ENCODE measurements around the gene METAP1. TPM values are rescaled to one million over a fixed set of nuclear protein-coding genes. Genes with fewer than 3 reads are reported as not detected.
"Not testable (repeated sequence)": the region's sequence is repeated elsewhere in the genome, so short reads cannot be mapped to it uniquely, and the experiment has no call there.

The METAP1 gene
- total and polyA plus RNA-seq, 2 of the 4 experiments (the other 2 are of a cell fraction) = 43.7 to 47.9 TPM

GRCh38 chr4:99022566-99022965 lies 27.0 kb downstream of the METAP1 start:
- ATAC-seq (ENCODE audit: low read depth) (no peak), DNase-seq (no peak)
- no peak overlapping the region for H3K4me3 ChIP-seq (ENCODE audit: insufficient read depth, low read depth, low read length)
- CTCF ChIA-PET = no interaction called here
- no CpG with 5 or more reads among the region's 9 CpGs for WGBS, 2 experiments (ENCODE audit: extremely low coverage in 2 of 2, insufficient read length in 1 of 2)
- no peak overlapping the region for H2AK9ac ChIP-seq (replicated peaks; ENCODE audit: low read depth, low read length, poor library complexity)
- no peak overlapping the region for H3K56ac ChIP-seq (ENCODE audit: extremely low read depth, insufficient read depth, low read length)
- no peak overlapping the region for H3K23ac ChIP-seq (ENCODE audit: low read depth, low read length)
- H3K9ac ChIP-seq (ENCODE audit: low read depth, low read length) = no peak overlapping the region
- H3K79me1 ChIP-seq (ENCODE audit: low read depth in 1 of 2, low read length in 2 of 2) = peaks cover 31 to 80% of the 10 kb centered on the region in 2 experiments
- H3K4me1 ChIP-seq (ENCODE audit: control insufficient read depth, insufficient read depth, low read length) = peaks cover 4% of the 10 kb centered on the region; the same call in 1 of the 2 replicates
- peaks cover 3% of the 10 kb centered on the region; the same call in 1 of the 2 replicates for H4K20me1 ChIP-seq (ENCODE audit: insufficient read depth, low read length)
- H3K27ac ChIP-seq (ENCODE audit: insufficient read depth, low read length) = no peak overlapping the region
- intact Hi-C loops (cut with micrococcal nuclease) = no loop called here
- in situ Hi-C loops (cut with MboI; ENCODE audit: low sequenced_read_pairs) = no loop called here
- peak overlapping the region; percentile 39; the same call in 1 of the 2 replicates for H4K91ac ChIP-seq (ENCODE audit: insufficient read depth, low read depth, low read length)
- no peaks in the 10 kb centered on the region for H3K9me1 ChIP-seq (ENCODE audit: insufficient read depth, low read length)
- no peak overlapping the region for H2BK120ac ChIP-seq (ENCODE audit: low read depth, low read length)
- dilution Hi-C loops (cut with HindIII; ENCODE audit: low sequenced_read_pairs, unreplicated experiment) = no loop called here
- POLR2A ChIA-PET (ENCODE audit: unreplicated experiment) = no interaction called here
- no peak overlapping the region for H3K4ac ChIP-seq (ENCODE audit: low read depth, low read length)
- H3K14ac ChIP-seq (replicated peaks; ENCODE audit: low read depth, low read length) = no peak overlapping the region
- H2AK5ac ChIP-seq (ENCODE audit: low read depth, low read length) = no peak overlapping the region
- H2BK15ac ChIP-seq (ENCODE audit: low read depth, low read length) = no peak overlapping the region
- no peaks in the 10 kb centered on the region for H3K27me3 ChIP-seq (ENCODE audit: control insufficient read depth, insufficient read depth, low read length)
- H3K9me3 ChIP-seq (ENCODE audit: control insufficient read depth, insufficient read depth, low read length) = peaks cover 11% of the 10 kb centered on the region
- TF ChIP-seq ELK1 (IDR thresholded peaks at IDR 0.05; ENCODE audit: borderline replicate concordance, low read depth, low read length) (no peak), MAFK (IDR thresholded peaks at IDR 0.05; ENCODE audit: low read depth, low read length) (no peak)
- H2BK20ac ChIP-seq (ENCODE audit: low read depth, low read length) = no peak overlapping the region
- no peak overlapping the region for H2BK5ac ChIP-seq (ENCODE audit: low read depth, low read length, poor library complexity, severe bottlenecking)
- no peak overlapping the region for H2AFZ ChIP-seq (replicated peaks; ENCODE audit: low read length, poor library complexity)
- BruUV-seq (replicated peaks) = no TSS peak
- no peak overlapping the region for H3K18ac ChIP-seq (ENCODE audit: low read depth, low read length)
- H3K4me2 ChIP-seq (ENCODE audit: low read depth, low read length) = no peak overlapping the region
- peaks cover 2% of the 10 kb centered on the region for H3K36me3 ChIP-seq (ENCODE audit: control insufficient read depth, insufficient read depth, low read length)
- H4K5ac ChIP-seq (ENCODE audit: low read depth, low read length) = no peak overlapping the region
- H4K8ac ChIP-seq (ENCODE audit: low read depth in 2 of 2, low read length in 2 of 2) = no peak overlapping the region

- H3K36me3 ChIP-seq (ENCODE audit: control insufficient read depth, insufficient read depth, low read length); dilution Hi-C loops (cut with HindIII; ENCODE audit: low sequenced_read_pairs, unreplicated experiment); H2AK5ac ChIP-seq (ENCODE audit: low read depth, low read length); H3K9ac ChIP-seq (ENCODE audit: low read depth, low read length); H2AK9ac ChIP-seq (replicated peaks; ENCODE audit: low read depth, low read length, poor library complexity); H4K91ac ChIP-seq (ENCODE audit: insufficient read depth, low read depth, low read length); H3K56ac ChIP-seq (ENCODE audit: extremely low read depth, insufficient read depth, low read length); H3K27me3 ChIP-seq (ENCODE audit: control insufficient read depth, insufficient read depth, low read length); H3K4me3 ChIP-seq (ENCODE audit: insufficient read depth, low read depth, low read length); in situ Hi-C loops (cut with MboI; ENCODE audit: low sequenced_read_pairs); H2BK120ac ChIP-seq (ENCODE audit: low read depth, low read length); ATAC-seq (ENCODE audit: low read depth); H3K27ac ChIP-seq (ENCODE audit: insufficient read depth, low read length); H3K18ac ChIP-seq (ENCODE audit: low read depth, low read length); H3K4me2 ChIP-seq (ENCODE audit: low read depth, low read length); H2BK20ac ChIP-seq (ENCODE audit: low read depth, low read length); H3K9me1 ChIP-seq (ENCODE audit: insufficient read depth, low read length); BruUV-seq (replicated peaks); DNase-seq; H3K14ac ChIP-seq (replicated peaks; ENCODE audit: low read depth, low read length); H2BK5ac ChIP-seq (ENCODE audit: low read depth, low read length, poor library complexity, severe bottlenecking); H2AFZ ChIP-seq (replicated peaks; ENCODE audit: low read length, poor library complexity); H2BK15ac ChIP-seq (ENCODE audit: low read depth, low read length); H4K20me1 ChIP-seq (ENCODE audit: insufficient read depth, low read length); CTCF ChIA-PET; H4K5ac ChIP-seq (ENCODE audit: low read depth, low read length); H4K8ac ChIP-seq (ENCODE audit: low read depth in 2 of 2, low read length in 2 of 2); H3K4me1 ChIP-seq (ENCODE audit: control insufficient read depth, insufficient read depth, low read length); H3K4ac ChIP-seq (ENCODE audit: low read depth, low read length); intact Hi-C loops (cut with micrococcal nuclease); POLR2A ChIA-PET (ENCODE audit: unreplicated experiment); H3K23ac ChIP-seq (ENCODE audit: low read depth, low read length): not testable (repeated sequence)
- Histone ChIP-seq H3K9me3 (ENCODE audit: control insufficient read depth, insufficient read depth, low read length) (peaks cover 11% of the 10 kb centered on the region), H3K79me1 (ENCODE audit: low read depth in 1 of 2, low read length in 2 of 2) (peaks cover 28 to 74% of the 10 kb centered on the region in 2 experiments)
- 100% methylated on average over 2 of the region's 10 CpGs; no CpG with 5 or more reads in 1 of the 2 experiments for WGBS, 2 experiments (ENCODE audit: extremely low coverage in 2 of 2, insufficient read length in 1 of 2)
Measured at GRCh38 chr4:99023800-99024251, 28.3 kb downstream of the METAP1 start.
